GM10248 (cell line): ENCODE results near the gene DDB1.

ENCODE experiments used
- CTCF ChIA-PET: fragments of 300-600 bp; sonication (Branson Sonifier 250); formaldehyde crosslinking; extraction: SDS; loops from one replicate; lab custom pipeline; 2021; ENCODE audit warnings: antibody characterized with exemption; lab: Yijun Ruan, JAX
- POLR2A ChIA-PET: fragments of 350-650 bp; sonication (Branson Sonifier 250); formaldehyde crosslinking; extraction: SDS; loops from one replicate; lab custom pipeline; 2020; ENCODE audit warnings: antibody characterized with exemption; lab: Yijun Ruan, JAX
- DNase-seq: peaks from one replicate; pipeline ENCODE4 v3.0.0; 2012; ENCODE audit errors: extremely low spot score
- TF ChIP-seq, protein P1 (sequence below): IDR thresholded peaks from 2 replicates; pipeline ENCODE4 v1.5.1; 2012; ENCODE audit warnings: mild to moderate bottlenecking, low read depth; ENCODE audit errors: extremely low read depth, missing control alignments, control extremely low read depth

Gene DDB1

GRCh38 chr11:61310749-61311148, 22.2 kb downstream of the DDB1 start:
- ChIA-PET POLR2A (interaction anchor here (1.3 kb wide), 1 partner anchor 11 kb away, joined by 10 read pairs; no protein-coding TSS in a partner anchor), CTCF (interaction anchor here (1.1 to 5.3 kb wide), 7 partner anchors 8 to 75 kb away, joined by 3 to 23 read pairs (median 5); partner anchors contain the start of gene VWCE)
- TF ChIP-seq, protein P1, sequence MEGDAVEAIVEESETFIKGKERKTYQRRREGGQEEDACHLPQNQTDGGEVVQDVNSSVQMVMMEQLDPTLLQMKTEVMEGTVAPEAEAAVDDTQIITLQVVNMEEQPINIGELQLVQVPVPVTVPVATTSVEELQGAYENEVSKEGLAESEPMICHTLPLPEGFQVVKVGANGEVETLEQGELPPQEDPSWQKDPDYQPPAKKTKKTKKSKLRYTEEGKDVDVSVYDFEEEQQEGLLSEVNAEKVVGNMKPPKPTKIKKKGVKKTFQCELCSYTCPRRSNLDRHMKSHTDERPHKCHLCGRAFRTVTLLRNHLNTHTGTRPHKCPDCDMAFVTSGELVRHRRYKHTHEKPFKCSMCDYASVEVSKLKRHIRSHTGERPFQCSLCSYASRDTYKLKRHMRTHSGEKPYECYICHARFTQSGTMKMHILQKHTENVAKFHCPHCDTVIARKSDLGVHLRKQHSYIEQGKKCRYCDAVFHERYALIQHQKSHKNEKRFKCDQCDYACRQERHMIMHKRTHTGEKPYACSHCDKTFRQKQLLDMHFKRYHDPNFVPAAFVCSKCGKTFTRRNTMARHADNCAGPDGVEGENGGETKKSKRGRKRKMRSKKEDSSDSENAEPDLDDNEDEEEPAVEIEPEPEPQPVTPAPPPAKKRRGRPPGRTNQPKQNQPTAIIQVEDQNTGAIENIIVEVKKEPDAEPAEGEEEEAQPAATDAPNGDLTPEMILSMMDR: no peak
- DNase-seq: no peak

DNA sequence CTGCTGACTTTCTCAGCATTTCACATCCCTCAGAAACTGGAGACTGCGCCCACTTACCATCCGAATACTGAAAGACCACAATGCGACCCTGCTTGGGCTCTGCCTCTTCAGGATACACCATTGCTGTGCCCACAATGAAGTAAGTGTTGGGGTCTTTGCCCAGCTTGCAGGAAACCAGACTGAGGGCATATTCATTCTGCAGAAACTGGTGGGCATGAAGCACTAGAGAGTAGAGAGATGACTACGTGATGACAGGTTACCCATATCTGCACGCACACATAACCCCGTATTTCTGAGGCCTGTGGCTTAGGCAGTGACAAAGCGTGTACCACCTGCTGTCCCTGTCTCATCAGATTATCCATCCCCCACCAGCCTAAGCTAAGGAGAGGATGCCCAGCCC, 23.2 kb downstream of the DDB1 start:
- POLR2A ChIA-PET: interaction anchor here (1.3 kb wide), 1 partner anchor 12 kb away, joined by 10 read pairs; no protein-coding TSS in a partner anchor
- no peak for DNase-seq
- TF ChIP-seq, protein P1: no peak
- CTCF ChIA-PET: interaction anchor here (1.0 to 5.3 kb wide), 6 partner anchors 9 to 116 kb away, joined by 3 to 23 read pairs (median 4); no protein-coding TSS in a partner anchor

- ChIA-PET POLR2A (no interaction called here), CTCF (interaction anchor here (1.0 to 5.3 kb wide), 5 partner anchors 10 to 117 kb away, joined by 3 to 23 read pairs (median 5); no protein-coding TSS in a partner anchor)
- TF ChIP-seq, protein P1: no peak
- no peak for DNase-seq
Measured at GRCh38 chr11:61309141-61309540, 23.8 kb downstream of the DDB1 start.

- ChIA-PET CTCF (interaction anchor here (1.0 to 2.5 kb wide), 4 partner anchors 9 to 78 kb away, joined by 3 to 10 read pairs (median 4); no protein-coding TSS in a partner anchor), POLR2A (no interaction called here)
- TF ChIP-seq, protein P1: no peak
- no peak for DNase-seq
Measured at GRCh38 chr11:61307354-61307753, 25.6 kb downstream of the DDB1 start.

DNA sequence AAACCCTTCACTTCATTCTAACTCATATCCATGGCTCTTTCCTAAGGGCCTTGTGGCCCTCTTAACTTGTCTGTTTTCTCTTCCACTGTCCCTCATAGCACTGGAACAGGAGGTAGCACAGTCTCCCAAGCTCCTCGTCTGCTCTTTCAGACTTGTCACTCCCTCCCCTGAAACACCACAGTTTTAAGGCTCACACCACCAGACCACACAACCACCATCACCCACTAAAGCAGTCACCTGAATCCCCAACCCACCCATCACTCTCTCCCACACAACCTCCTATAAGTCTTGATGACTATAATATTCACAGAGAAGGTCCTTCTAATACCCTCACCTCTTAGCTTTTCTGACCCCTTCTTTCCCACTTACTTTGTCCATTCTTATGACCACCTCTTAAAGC, 26.7 kb downstream of the DDB1 start:
- ChIA-PET CTCF (interaction anchor here (2.5 kb wide), 1 partner anchor 16 kb away, joined by 10 read pairs; no protein-coding TSS in a partner anchor), POLR2A (interaction anchor here (0.6 kb wide), 1 partner anchor 145 kb away, joined by 5 read pairs; no protein-coding TSS in a partner anchor)
- no peak for DNase-seq
- TF ChIP-seq, protein P1: no peak

- no peak for DNase-seq
- POLR2A ChIA-PET: no interaction called here
- CTCF ChIA-PET: no interaction called here
- TF ChIP-seq, protein P1: no peak
Measured at GRCh38 chr11:61305417-61305816, 27.5 kb downstream of the DDB1 start.
